Keratinocyte (primary cell): ENCODE results near the gene AIFM3. TPM values are rescaled to one million over a fixed set of nuclear protein-coding genes. Genes with fewer than 3 reads are reported as not detected.
A peak's percentile ranks its signal among the peaks of the same experiment; 100 is the strongest.

Experiments
- DNase-seq: peaks from one replicate; pipeline ENCODE4 v3.0.0-alpha.2; 2011; ENCODE audit warnings: low read depth, missing footprints, low spot score
- FAIRE-seq: peaks from 2 replicates; lab custom pipeline; 2011; peaks lifted over from hg19 to GRCh38; lab: Jason Lieb, UNC
- H2AFZ ChIP-seq: 2 replicates; pipeline ENCODE4 v1.6.0; 2012; ENCODE audit warnings: low read length, control low read depth, inconsistent platforms; ENCODE audit not compliant: control insufficient read depth
- H3K27ac ChIP-seq: 2 replicates; pipeline ENCODE4 v1.5.1; 2011; ENCODE audit warnings: low read length; ENCODE audit not compliant: control insufficient read depth, insufficient read depth
- H3K27me3 ChIP-seq: 3 replicates; pipeline ENCODE4 v1.6.0; 2011; ENCODE audit warnings: low read length; ENCODE audit not compliant: control insufficient read depth, insufficient read depth; ENCODE audit errors: extremely low read depth
- H3K36me3 ChIP-seq, 2 experiments: 2 replicates in 1 of 2; 3 replicates in 1 of 2; pipeline ENCODE4 v1.5.1; 2011; ENCODE audit warnings: low read length in 2 of 2, mild to moderate bottlenecking in 1 of 2; ENCODE audit not compliant: control insufficient read depth in 2 of 2, insufficient read depth in 2 of 2; ENCODE audit errors: extremely low read depth in 1 of 2
- H3K4me1 ChIP-seq: 3 replicates; pipeline ENCODE4 v1.5.1; 2011; ENCODE audit warnings: low read length; ENCODE audit not compliant: control insufficient read depth, insufficient read depth; ENCODE audit errors: extremely low read depth
- H3K4me2 ChIP-seq: 3 replicates; pipeline ENCODE4 v1.6.0; 2011; ENCODE audit warnings: low read depth, low read length; ENCODE audit not compliant: control insufficient read depth, insufficient read depth; ENCODE audit errors: extremely low read depth
- H3K4me3 ChIP-seq, 3 experiments: fragments of 200-600 bp in 1 of 3; sonication (generic) in 1 of 3; 2 replicates in 2 of 3; 3 replicates in 1 of 3; pipeline ENCODE4 v1.5.1; 2011 to 2016; ENCODE audit warnings: low read length in 3 of 3, mild to moderate bottlenecking in 3 of 3, control low read depth in 2 of 3, inconsistent platforms in 1 of 3, low read depth in 1 of 3, mixed read lengths in 1 of 3, mixed run types in 1 of 3, moderate library complexity in 1 of 3; ENCODE audit not compliant: control insufficient read depth in 2 of 3, insufficient read depth in 2 of 3; ENCODE audit errors: extremely low read depth in 1 of 3
- H3K79me2 ChIP-seq: 2 replicates; pipeline ENCODE4 v1.6.0; 2012; ENCODE audit warnings: low read length; ENCODE audit not compliant: control insufficient read depth, insufficient read depth
- H3K9ac ChIP-seq: 3 replicates; pipeline ENCODE4 v1.6.0; 2011; ENCODE audit warnings: low read length; ENCODE audit not compliant: control insufficient read depth, insufficient read depth; ENCODE audit errors: extremely low read depth
- H3K9me1 ChIP-seq: 3 replicates; pipeline ENCODE4 v1.6.0; 2011; ENCODE audit warnings: low read length; ENCODE audit not compliant: control insufficient read depth, insufficient read depth; ENCODE audit errors: extremely low read depth
- H3K9me3 ChIP-seq: 2 replicates; pipeline ENCODE4 v1.5.1; 2012; ENCODE audit warnings: low read depth, low read length; ENCODE audit not compliant: control insufficient read depth
- H4K20me1 ChIP-seq: 3 replicates; pipeline ENCODE4 v1.6.0; 2011; ENCODE audit warnings: low read length; ENCODE audit not compliant: control insufficient read depth, insufficient read depth; ENCODE audit errors: extremely low read depth
- CTCF ChIP-seq, 3 experiments: IDR thresholded peaks in 1 of 3; conservative IDR thresholded peaks in 1 of 3; optimal IDR thresholded peaks in 1 of 3; 2 replicates in 2 of 3; 3 replicates in 1 of 3; pipeline versions ENCODE3 to v1.5.1; 2011; ENCODE audit warnings: low read length in 3 of 3, mild to moderate bottlenecking in 3 of 3, moderate library complexity in 2 of 3, control low read depth in 1 of 3, inconsistent platforms in 1 of 3; ENCODE audit not compliant: insufficient read depth in 2 of 3; ENCODE audit errors: extremely low read depth in 1 of 3
- EZH2 ChIP-seq: IDR thresholded peaks from one replicate; pipeline ENCODE4 v1.6.1; 2012; ENCODE audit warnings: inconsistent platforms, mild to moderate bottlenecking, low read length, moderate library complexity
- dilution Hi-C: fragments of 300-500 bp; cut with MboI; formaldehyde crosslinking; loops from one replicate; pipeline ENCODE4 v1.7.0; 2020; ENCODE audit warnings: low sequenced_read_pairs; ENCODE audit not compliant: extremely low pct_ligation_motif_present
- polyA minus RNA-seq, 3 experiments: library from RNA; depleted of rRNA, polyadenylated mRNA; stranded (reverse); fragments of >200 nt; gene quantifications; 1 replicate in 1 of 3; 2 replicates in 1 of 3; 3 replicates in 1 of 3; pipeline ENCODE4 v1.2.3, GENCODE V29; 2011
- polyA plus RNA-seq, 5 experiments: library from polyadenylated mRNA; depleted of rRNA in 3 of 5; stranded (reverse) in 3 of 5; stranded (forward) in 1 of 5; unstranded in 1 of 5; fragments of >200 nt; gene quantifications; 1 replicate in 1 of 5; 2 replicates in 3 of 5; 3 replicates in 1 of 5; pipeline versions ENCODE4 v1.2.1 to v1.2.3, GENCODE V29; 2011 to 2012; ENCODE audit warnings: missing spikeins in 2 of 5, low read depth in 1 of 5, low replicate concordance in 1 of 5

The AIFM3 gene
- polyA plus RNA-seq (0.56 to 1.1 TPM (median 0.59 TPM) in 3 replicates), polyA minus RNA-seq (0.29 to 0.30 TPM in 2 of 3 replicates, not detected in the other)
- 0.36 TPM for polyA plus RNA-seq (2011; ENCODE audit: low read depth)
- polyA plus RNA-seq (2011; cell fraction: cytosol; rRNA removed): 0.39 and 1.1 TPM in 2 replicates
- 3.4 and 5.3 TPM in 2 replicates for polyA plus RNA-seq (2011; cell fraction: nucleus; rRNA removed)
- 0.62 and 0.69 TPM in 2 replicates for polyA plus RNA-seq (2012; ENCODE audit: low replicate concordance)
- polyA minus RNA-seq (2011; cell fraction: cytosol; rRNA and poly(A)+ RNA removed): 1.7 TPM
- polyA minus RNA-seq (2011; cell fraction: nucleus; rRNA and poly(A)+ RNA removed): 1.2 and 1.4 TPM in 2 replicates

- H3K4me1 ChIP-seq: peaks cover 10% of the 10 kb centered on the region
- TF ChIP-seq CTCF (optimal IDR thresholded peaks at IDR 0.05 in 1 of 3, IDR thresholded peaks at IDR 0.05 in 1 of 3, conservative IDR thresholded peaks at IDR 0.05 in 1 of 3; ENCODE audit: extremely low read depth in 1 of 3, insufficient read depth in 2 of 3, low read length in 3 of 3) (no peak), EZH2 (no peak)
- H3K79me2 ChIP-seq: no peaks in the 10 kb centered on the region
- FAIRE-seq (no peak), DNase-seq (no peak)
- no peaks in the 10 kb centered on the region for H3K36me3 ChIP-seq
- no peaks in the 10 kb centered on the region for H4K20me1 ChIP-seq
- H3K9me1 ChIP-seq: no peaks in the 10 kb centered on the region
- H3K9me3 ChIP-seq: no peaks in the 10 kb centered on the region
- peaks cover 11% of the 10 kb centered on the region for H3K27me3 ChIP-seq
- H3K4me3 ChIP-seq: no peak within 1 kb of the TSS
- dilution Hi-C loops: no loop called here
- H3K4me2 ChIP-seq: no peak within 1 kb of the TSS
- H3K9ac ChIP-seq: no peak within 1 kb of the TSS
- no peak within 1 kb of the TSS for H2AFZ ChIP-seq
- no peak within 1 kb of the TSS for H3K27ac ChIP-seq
Observed at GRCh38 chr22:20966883-20967696, at the start of gene AIFM3. Gene AIFM3 (plus strand): TSS chr22:20967255. CDS start chr22:20967945, 690 bp downstream.

GRCh38 chr22:20918663-20919218 lies 48.3 kb upstream of the AIFM3 start:
- no peak for DNase-seq
- Histone ChIP-seq H3K36me3 (peaks cover 0 to 5% of the 10 kb centered on the region in 2 experiments), H2AFZ (no peak overlapping the region), H3K4me2 (peak overlapping the region; percentile 95), H3K9me1 (no peaks in the 10 kb centered on the region), H3K4me1 (peaks cover 23% of the 10 kb centered on the region), H3K79me2 (peaks cover 65% of the 10 kb centered on the region), H3K27ac (peak overlapping the region; percentile 71), H3K27me3 (no peaks in the 10 kb centered on the region), H3K9ac (peak overlapping the region; percentile 94), H3K4me3 (peak overlapping the region; percentile 98 to 99 (median 98)), H4K20me1 (peaks cover 23% of the 10 kb centered on the region), H3K9me3 (no peaks in the 10 kb centered on the region)
- TF ChIP-seq EZH2 (no peak), CTCF (optimal IDR thresholded peaks at IDR 0.05 in 1 of 3, IDR thresholded peaks at IDR 0.05 in 1 of 3, conservative IDR thresholded peaks at IDR 0.05 in 1 of 3; ENCODE audit: extremely low read depth in 1 of 3, insufficient read depth in 2 of 3, low read length in 3 of 3) (no peak)
- FAIRE-seq: no peak
- dilution Hi-C loops: no loop called here
